Pancreas (tissue), 10 donors: ENCODE data around the gene TAS2R5. TPM values are rescaled to one million over a fixed set of nuclear protein-coding genes. Genes with fewer than 3 reads are reported as not detected.
"Not testable (repeated sequence)": the region's sequence is repeated elsewhere in the genome, so short reads cannot be mapped to it uniquely, and the experiment has no call there.

Source experiments
- ATAC-seq, 4 donors: fragments of 200-7000 bp; cut with Tn5 transposase; one replicate each; pipeline versions ENCODE4 v1.8.0 to v1.9.1; 2020; ENCODE audit warnings: mild to moderate bottlenecking in 4 of 4, moderate library complexity in 4 of 4
- DNase-seq, 6 donors: peaks; one replicate each; pipeline ENCODE4 v3.0.0-alpha.2; 2020
- FAIRE-seq: peaks from 2 replicates; lab custom pipeline; 2012; peaks lifted over from hg19 to GRCh38; lab: Jason Lieb, UNC
- H3K27ac ChIP-seq, 4 donors: fragments of 200-600 bp; sonication (generic); 1 replicate in 3 of 4; 2 replicates in 1 of 4; pipeline versions ENCODE4 v1.5.0 to v1.8.0; 2020
- H3K27me3 ChIP-seq, 4 donors: fragments of 200-600 bp; one replicate each; pipeline ENCODE4 v1.8.0; 2021
- H3K36me3 ChIP-seq, 3 donors: fragments of 200-600 bp; sonication (generic) in 1 of 3; one replicate each; pipeline versions ENCODE4 v1.5.0 to v1.8.0; 2020 to 2021
- H3K4me1 ChIP-seq, 3 donors: fragments of 200-600 bp; one replicate each; pipeline ENCODE4 v1.8.0; 2021
- H3K4me3 ChIP-seq, 4 donors: fragments of 200-600 bp; sonication (generic) in 2 of 4; one replicate each; pipeline versions ENCODE4 v1.5.0 to v1.8.0; 2020 to 2021
- H3K9me3 ChIP-seq, 4 donors: fragments of 200-600 bp; one replicate each; pipeline ENCODE4 v1.8.0; 2021
- WGBS, 2 donors: extraction: QIAGEN DNeasy Blood & Tissue Kit; methylation state at CpG; one replicate each; pipeline ENCODE4 v1.1.7; 2013; 5-methylcytosine and 5-hydroxymethylcytosine counted together
- intact Hi-C, 3 donors: fragments of 100-400 bp; cut with DNase I; formaldehyde crosslinking; loops; one replicate each; pipeline versions ENCODE4 v1.11.1 to v1.14.2; 2022
- polyA plus RNA-seq, 2 donors: library from polyadenylated mRNA; stranded (reverse); fragments of 200-250 nt; gene quantifications; one replicate each; pipeline ENCODE4 v1.2.3, GENCODE V29; 2013
- total RNA-seq, 6 donors: library from RNA; stranded (reverse); fragmentation: NEBNext Ultra II Directional in 4 of 6; extraction: Animal tissue kit (Norgen Biotek cat#: 25700) in 4 of 6; gene quantifications; one replicate each; pipeline versions ENCODE4 v1.2.1 to v1.2.4, GENCODE V29; 2021 to 2023
- TF ChIP-seq, protein P1 (sequence below), 4 donors: fragments of 200-600 bp; sonication (generic) in 3 of 4; IDR thresholded peaks; one replicate each; pipeline versions ENCODE4 v1.5.0 to v1.8.0; 2021; ENCODE audit warnings: antibody characterized with exemption in 4 of 4
- donor health status: healthy with polysubstance abuse.
- donor health status: DM: no; HTN: no; CAD: no; lungs with moderate emphysema.
- donor health status: DM: no; HTN: no; CAD: no.
- donor health status: control.
- donor health status: control.
- donor health status: Bipolar disorder and iron deficiency.
- donor health status: DM: yes; HTN: yes; CAD: no.
- donor health status: DM: no; HTN: no; CAD: no.
- donor health status: DM: no; HTN: no; CAD: no.
- donor health status: DM: yes; HTN: yes; CAD: no.

TAS2R5 gene
- total and polyA plus RNA-seq, 8 donors = 0.22 to 0.87 (median 0.51) TPM

DNA sequence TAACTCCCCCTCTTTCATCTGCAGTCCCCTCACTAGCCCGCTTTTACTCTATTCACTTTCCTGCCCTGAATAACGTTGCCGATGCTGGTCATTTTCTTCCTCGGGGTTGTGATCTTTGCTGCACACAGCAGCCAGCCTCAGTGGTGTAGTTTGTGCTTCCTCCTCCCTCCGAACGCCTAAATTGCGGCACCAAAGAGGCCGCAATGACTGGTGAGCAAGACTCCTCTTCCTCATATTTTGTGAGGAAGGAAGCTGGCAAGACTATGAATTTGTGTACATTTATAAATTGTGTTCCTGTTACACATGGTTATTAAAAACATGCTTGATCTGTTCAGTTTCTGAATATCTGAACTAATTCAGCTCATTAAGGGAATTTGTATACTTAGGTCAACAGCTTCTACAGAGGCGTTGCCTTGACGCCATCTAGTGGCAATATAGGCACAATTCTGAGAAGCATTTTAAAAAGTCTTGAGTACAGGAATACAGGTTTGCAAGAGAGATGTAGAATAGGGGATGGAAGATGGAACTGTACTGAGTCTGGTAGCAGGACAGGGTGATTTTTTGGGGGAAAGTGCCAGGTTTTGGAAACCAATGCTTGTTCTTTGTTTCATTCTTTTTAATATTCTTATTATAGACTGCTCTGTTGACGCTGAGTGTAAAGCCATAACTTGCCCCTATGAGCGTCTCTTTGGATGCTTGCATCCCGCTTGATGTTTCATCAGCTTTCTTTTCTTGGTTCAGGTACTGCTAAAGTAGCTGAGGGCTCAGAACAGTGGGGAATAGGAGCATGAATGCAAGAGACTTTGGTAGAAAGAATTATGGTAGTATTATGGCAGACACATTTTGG lies 4.1 kb upstream of the TAS2R5 start:
- no peaks in the 10 kb centered on the region for H3K4me1 ChIP-seq
- intact Hi-C loops = no loop called here
- peak in 1 of 6 donors; percentile 6 for DNase-seq
- H3K9me3 ChIP-seq = no peaks in the 10 kb centered on the region
- 65 to 68% methylated on average over 13 of the region's 13 CpGs for WGBS, 2 donors
- no peak overlapping the region for H3K27ac ChIP-seq
- ATAC-seq = peak in 3 of 4 donors; percentile 81 to 85 (median 84)
- H3K4me3 ChIP-seq = no peak overlapping the region
- no peak for FAIRE-seq
- H3K27me3 ChIP-seq = no peaks in the 10 kb centered on the region
- TF ChIP-seq, protein P1, sequence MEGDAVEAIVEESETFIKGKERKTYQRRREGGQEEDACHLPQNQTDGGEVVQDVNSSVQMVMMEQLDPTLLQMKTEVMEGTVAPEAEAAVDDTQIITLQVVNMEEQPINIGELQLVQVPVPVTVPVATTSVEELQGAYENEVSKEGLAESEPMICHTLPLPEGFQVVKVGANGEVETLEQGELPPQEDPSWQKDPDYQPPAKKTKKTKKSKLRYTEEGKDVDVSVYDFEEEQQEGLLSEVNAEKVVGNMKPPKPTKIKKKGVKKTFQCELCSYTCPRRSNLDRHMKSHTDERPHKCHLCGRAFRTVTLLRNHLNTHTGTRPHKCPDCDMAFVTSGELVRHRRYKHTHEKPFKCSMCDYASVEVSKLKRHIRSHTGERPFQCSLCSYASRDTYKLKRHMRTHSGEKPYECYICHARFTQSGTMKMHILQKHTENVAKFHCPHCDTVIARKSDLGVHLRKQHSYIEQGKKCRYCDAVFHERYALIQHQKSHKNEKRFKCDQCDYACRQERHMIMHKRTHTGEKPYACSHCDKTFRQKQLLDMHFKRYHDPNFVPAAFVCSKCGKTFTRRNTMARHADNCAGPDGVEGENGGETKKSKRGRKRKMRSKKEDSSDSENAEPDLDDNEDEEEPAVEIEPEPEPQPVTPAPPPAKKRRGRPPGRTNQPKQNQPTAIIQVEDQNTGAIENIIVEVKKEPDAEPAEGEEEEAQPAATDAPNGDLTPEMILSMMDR (IDR thresholded peaks at IDR 0.05) = peak; percentile 44 to 59 (median 52)
- no peaks in the 10 kb centered on the region for H3K36me3 ChIP-seq

DNA sequence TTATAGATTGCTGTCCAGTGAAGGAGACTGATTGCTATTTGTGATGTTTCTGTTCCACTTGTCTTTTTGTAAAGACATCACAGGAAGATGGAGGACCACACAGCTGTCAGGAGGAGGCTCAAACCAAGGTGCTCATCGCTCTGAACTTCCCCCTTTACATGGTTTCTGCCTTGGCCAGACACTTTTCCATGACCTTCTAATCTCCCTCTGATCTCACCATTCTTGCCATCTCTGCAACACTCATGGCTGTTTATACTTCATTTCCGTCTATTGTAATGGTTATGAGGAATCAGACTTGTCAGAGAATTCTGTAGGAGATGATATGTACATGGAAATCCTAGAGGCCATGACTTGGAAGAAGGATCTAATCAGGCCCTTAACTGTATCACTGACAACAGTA lies 1.7 kb upstream of the TAS2R5 start:
- H3K9me3 ChIP-seq = no peaks in the 10 kb centered on the region
- H3K36me3 ChIP-seq = no peaks in the 10 kb centered on the region
- no peak for DNase-seq
- FAIRE-seq = no peak
- TF ChIP-seq, protein P1 (IDR thresholded peaks at IDR 0.05) = no peak
- intact Hi-C loops = no loop called here
- H3K27me3 ChIP-seq = no peaks in the 10 kb centered on the region
- no peak overlapping the region for H3K4me3 ChIP-seq
- no peaks in the 10 kb centered on the region for H3K4me1 ChIP-seq
- no peak overlapping the region for H3K27ac ChIP-seq
- ATAC-seq = no peak
- 85 to 91% methylated on average over 2 of the region's 2 CpGs for WGBS, 2 donors

DNA sequence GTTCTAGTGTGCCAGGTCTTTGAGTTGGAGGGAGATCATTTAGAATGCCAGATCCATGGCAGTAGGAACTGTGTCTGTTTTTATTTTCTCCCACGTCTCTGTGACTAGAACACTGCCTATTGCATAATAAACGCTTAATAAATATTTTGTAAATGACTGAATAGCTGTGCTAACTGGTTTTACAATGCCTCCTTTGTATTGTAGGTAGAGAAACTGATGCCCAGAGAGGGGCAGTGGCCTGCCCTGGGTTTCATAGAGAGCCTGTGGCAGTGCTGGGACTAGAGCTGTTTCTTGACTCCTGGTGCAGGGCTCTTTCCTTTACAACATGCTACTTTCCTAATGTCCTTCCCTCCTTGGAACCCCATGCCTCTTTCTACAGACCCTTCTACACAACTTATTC lies 2.5 kb downstream of the TAS2R5 start:
- no peak for DNase-seq
- Histone ChIP-seq H3K36me3 (no peaks in the 10 kb centered on the region), H3K4me3 (no peak overlapping the region), H3K27ac (no peak overlapping the region), H3K9me3 (no peaks in the 10 kb centered on the region), H3K27me3 (no peaks in the 10 kb centered on the region), H3K4me1 (no peaks in the 10 kb centered on the region)
- intact Hi-C loops = no loop called here
- no peak for FAIRE-seq
- WGBS, 2 donors = 72 to 80% methylated on average over 2 of the region's 2 CpGs
- ATAC-seq = peak in 1 of 4 donors; percentile 22
- TF ChIP-seq, protein P1 (IDR thresholded peaks at IDR 0.05) = no peak

DNA sequence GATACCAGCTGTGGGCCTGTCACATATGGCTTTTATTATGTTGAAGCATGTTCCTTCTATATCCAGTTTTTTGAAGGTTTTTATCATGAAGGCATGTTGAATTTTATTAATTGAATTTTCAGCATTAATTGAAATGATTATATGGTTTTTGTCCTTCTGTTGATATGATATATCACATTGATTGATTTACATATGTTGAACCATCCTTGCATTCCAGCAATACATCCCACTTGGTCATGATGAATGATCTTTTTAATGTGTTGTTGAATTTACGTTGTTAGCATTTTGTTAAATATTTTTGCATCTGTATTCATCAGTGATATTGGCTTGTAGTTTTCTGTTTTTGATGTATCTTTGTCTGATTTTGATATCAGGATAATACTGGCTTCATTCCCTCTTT lies 30.1 kb downstream of the TAS2R5 start:
- Histone ChIP-seq H3K27me3 (no peaks in the 10 kb centered on the region), H3K36me3 (no peaks in the 10 kb centered on the region), H3K4me3 (no peak overlapping the region), H3K27ac (no peak overlapping the region), H3K9me3 (peaks cover 0 to 9% (median 0%) of the 10 kb centered on the region in 4 donors), H3K4me1 (no peaks in the 10 kb centered on the region)
- DNase-seq = no peak
- 82 to 89% methylated on average over 1 of the region's 1 CpG for WGBS, 2 donors
- TF ChIP-seq, protein P1 (IDR thresholded peaks at IDR 0.05) = no peak
- intact Hi-C loops = no loop called here
- no peak for ATAC-seq
- FAIRE-seq = no peak

DNA sequence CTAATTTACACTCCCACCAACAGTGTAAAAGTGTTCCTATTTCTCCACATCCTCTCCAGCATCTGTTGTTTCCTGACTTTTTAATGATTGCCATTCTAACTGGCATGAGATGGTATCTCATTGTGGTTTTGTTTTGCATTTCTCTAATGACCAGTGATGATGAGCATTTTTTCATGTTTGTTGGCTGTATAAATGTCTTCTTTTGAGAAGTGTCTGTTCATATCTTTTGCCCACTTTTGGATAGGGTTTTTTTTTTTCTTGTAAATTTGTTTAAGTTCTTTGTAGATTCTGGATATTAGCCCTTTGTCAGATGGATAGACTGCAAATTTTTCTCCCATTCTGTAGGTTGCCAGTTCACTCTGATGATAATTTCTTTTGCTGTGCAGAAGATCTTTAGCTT lies 32.4 kb downstream of the TAS2R5 start:
- H3K36me3 ChIP-seq, FAIRE-seq, H3K27ac ChIP-seq, H3K9me3 ChIP-seq, H3K4me3 ChIP-seq, H3K4me1 ChIP-seq, H3K27me3 ChIP-seq, ATAC-seq, intact Hi-C loops, DNase-seq: not testable (repeated sequence)
